CD4-positive, alpha-beta T cell treated with Interleukin-15 for 1 hour (primary cell): ENCODE measurements around the gene TBCE.

ENCODE experiments used
- DNase-seq: peaks from one replicate; pipeline ENCODE4 v3.0.0-alpha.2; 2020

The TBCE gene

GRCh38 chr1:235410467-235410866 lies 43.2 kb downstream of the TBCE start:
- no peak for DNase-seq

- DNase-seq = no peak
Observed at GRCh38 chr1:235411489-235412486, 44.6 kb downstream of the TBCE start.

- DNase-seq = peak; percentile 62
Observed at GRCh38 chr1:235415008-235415904, 48.0 kb downstream of the TBCE start.

- no peak for DNase-seq
Observed at GRCh38 chr1:235416662-235417049, 49.4 kb downstream of the TBCE start.

GRCh38 chr1:235417086-235417697 lies 50.0 kb downstream of the TBCE start:
- DNase-seq = peak; percentile 40

- no peak for DNase-seq
Observed at GRCh38 chr1:235421751-235422150, 54.5 kb downstream of the TBCE start.

- DNase-seq = peak; percentile 23
Observed at GRCh38 chr1:235423214-235423652, 56.0 kb downstream of the TBCE start.

- no peak for DNase-seq
Observed at GRCh38 chr1:235424092-235424491, 56.9 kb downstream of the TBCE start.

GRCh38 chr1:235425357-235425756 lies 58.1 kb downstream of the TBCE start:
- DNase-seq = no peak

GRCh38 chr1:235426143-235426542 lies 58.9 kb downstream of the TBCE start:
- DNase-seq = no peak

- no peak for DNase-seq
Observed at GRCh38 chr1:235426680-235427079, 59.5 kb downstream of the TBCE start.

GRCh38 chr1:235427447-235427846 lies 60.2 kb downstream of the TBCE start:
- DNase-seq = no peak

- no peak for DNase-seq
Observed at GRCh38 chr1:235429143-235429542, 61.9 kb downstream of the TBCE start.

GRCh38 chr1:235430991-235431390 lies 63.8 kb downstream of the TBCE start:
- no peak for DNase-seq

GRCh38 chr1:235434001-235434400 lies 66.8 kb downstream of the TBCE start:
- no peak for DNase-seq

- no peak for DNase-seq
Observed at GRCh38 chr1:235441159-235441685, 74.0 kb downstream of the TBCE start.

GRCh38 chr1:235442788-235443429 lies 75.7 kb downstream of the TBCE start:
- DNase-seq = no peak

- DNase-seq = no peak
Observed at GRCh38 chr1:235448616-235449015, 81.4 kb downstream of the TBCE start.

- no peak for DNase-seq
Observed at GRCh38 chr1:235450433-235450832, 83.2 kb downstream of the TBCE start.

- no peak for DNase-seq
Observed at GRCh38 chr1:235450886-235451483, 83.8 kb downstream of the TBCE start.

- DNase-seq = no peak
Observed at GRCh38 chr1:235454021-235454420, 86.8 kb downstream of the TBCE start.

- DNase-seq = no peak
Observed at GRCh38 chr1:235455097-235455496, 87.9 kb downstream of the TBCE start.
